SK-N-MC (cell line): ENCODE data around the gene TANGO2.

ENCODE experiments used
- DNase-seq: peaks from one replicate; pipeline ENCODE4 v3.0.0-alpha.2; 2011; ENCODE audit warnings: low read depth, low spot score
- H3K27ac ChIP-seq: fragments of 200-600 bp; sonication (generic); 2 replicates; pipeline ENCODE4 v1.5.1; 2016; ENCODE audit warnings: mixed run types
- H3K36me3 ChIP-seq: fragments of 200-600 bp; sonication (generic); 2 replicates; pipeline ENCODE4 v1.6.1; 2017; ENCODE audit warnings: antibody characterized with exemption, low read length, mixed read lengths; ENCODE audit not compliant: insufficient read depth
- H3K4me3 ChIP-seq: fragments of 200-600 bp; sonication (generic); 2 replicates; pipeline ENCODE4 v1.5.1; 2016
- H3K9ac ChIP-seq: fragments of 200-600 bp; sonication (generic); 2 replicates; pipeline ENCODE4 v1.8.0; 2017; ENCODE audit warnings: mixed run types, mixed read lengths; ENCODE audit not compliant: insufficient read length
- H3K9me3 ChIP-seq: fragments of 200-600 bp; sonication (generic); 2 replicates; pipeline ENCODE4 v1.6.1; 2017; ENCODE audit warnings: low read depth, mild to moderate bottlenecking, antibody characterized with exemption, low read length, moderate library complexity, mixed read lengths
- EZH2 ChIP-seq: fragments of 200-600 bp; sonication (generic); IDR thresholded peaks from one replicate; pipeline ENCODE4 v1.6.1; 2017; ENCODE audit warnings: antibody characterized with exemption
- FOXP2 ChIP-seq: optimal IDR thresholded peaks from 2 replicates; pipeline ENCODE3; 2011; ENCODE audit warnings: mild to moderate bottlenecking, moderate library complexity; ENCODE audit not compliant: insufficient read depth; ENCODE audit errors: extremely low read length, control extremely low read depth
- POLR2AphosphoS5 ChIP-seq: IDR thresholded peaks from 2 replicates; pipeline ENCODE4 v1.6.1; 2012; ENCODE audit warnings: mild to moderate bottlenecking, low read depth, low read length, borderline replicate concordance

The TANGO2 gene

DNA sequence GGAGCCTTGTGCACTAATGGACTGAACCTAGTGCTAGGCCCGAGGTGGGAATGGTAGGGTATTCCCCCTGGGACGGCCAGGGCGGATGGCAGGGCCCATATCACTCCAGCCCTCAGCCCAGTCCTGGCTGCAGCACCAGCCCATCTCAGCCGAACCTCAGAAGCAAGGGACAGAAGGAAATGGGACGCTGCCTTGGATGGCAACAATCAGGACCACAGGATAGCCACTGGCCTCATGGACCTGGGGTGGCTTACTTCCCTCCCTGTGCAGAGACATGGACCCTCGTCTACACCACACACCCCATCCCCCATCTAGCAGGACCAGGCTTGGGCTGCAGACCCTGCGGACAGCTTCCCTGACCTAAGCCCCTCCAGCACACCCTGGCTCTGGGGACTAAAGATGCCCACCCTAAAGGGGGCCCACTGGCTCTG, 28.4 kb upstream of the TANGO2 start:
- no peak overlapping the region for H3K27ac ChIP-seq
- TF ChIP-seq POLR2AphosphoS5 (no peak), FOXP2 (no peak), EZH2 (no peak)
- DNase-seq: no peak
- no peaks in the 10 kb centered on the region for H3K36me3 ChIP-seq
- no peaks in the 10 kb centered on the region for H3K9me3 ChIP-seq
- no peak overlapping the region for H3K9ac ChIP-seq
- no peak overlapping the region for H3K4me3 ChIP-seq

DNA sequence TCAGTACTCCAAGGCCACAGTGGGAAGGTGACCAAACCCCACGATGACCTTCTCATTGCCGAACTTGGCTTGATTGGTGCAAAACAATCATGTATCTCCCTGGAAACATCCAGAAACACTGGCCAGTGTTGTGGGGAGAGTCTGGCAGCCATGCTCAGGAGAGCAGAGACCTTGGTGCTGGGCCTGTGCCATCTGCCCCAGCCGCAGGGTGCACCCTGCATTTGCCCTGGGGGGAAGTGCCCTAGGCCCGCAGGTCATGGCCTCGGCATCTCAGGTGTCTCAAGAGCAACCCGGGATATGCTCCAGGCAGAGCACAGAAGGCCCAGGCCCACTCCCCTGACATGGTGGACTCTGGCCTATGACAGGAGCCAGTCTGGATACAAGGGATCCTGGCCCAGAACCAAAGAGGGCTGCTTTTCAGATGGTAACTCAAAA, 28.0 kb upstream of the TANGO2 start:
- no peak overlapping the region for H3K27ac ChIP-seq
- no peak overlapping the region for H3K9ac ChIP-seq
- H3K9me3 ChIP-seq: no peaks in the 10 kb centered on the region
- H3K4me3 ChIP-seq: no peak overlapping the region
- TF ChIP-seq EZH2 (no peak), POLR2AphosphoS5 (no peak), FOXP2 (no peak)
- no peak for DNase-seq
- no peaks in the 10 kb centered on the region for H3K36me3 ChIP-seq

DNA sequence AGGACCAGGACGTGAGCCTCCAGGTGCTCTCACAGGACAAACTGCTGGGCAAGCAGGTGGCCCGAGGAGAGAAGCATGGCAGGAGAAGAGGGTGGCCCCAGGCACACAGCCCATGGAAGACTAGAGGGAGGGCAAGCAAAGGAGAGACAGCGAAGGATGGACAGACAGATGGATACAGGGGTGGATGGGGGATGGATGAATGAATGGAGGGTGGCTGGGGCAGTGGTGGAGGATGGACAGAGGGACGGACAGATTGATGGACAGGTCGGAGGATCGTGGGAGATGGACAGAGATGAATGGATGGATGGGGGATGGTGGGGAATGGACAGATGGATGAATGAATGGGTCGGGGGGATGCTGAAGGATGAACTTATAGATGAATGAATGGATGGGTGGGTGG, 27.0 kb upstream of the TANGO2 start:
- no peak for DNase-seq
- no peak overlapping the region for H3K4me3 ChIP-seq
- H3K27ac ChIP-seq: no peak overlapping the region
- no peak for TF ChIP-seq EZH2
- no peak overlapping the region for H3K9ac ChIP-seq
- H3K36me3 ChIP-seq: no peaks in the 10 kb centered on the region
- H3K9me3 ChIP-seq: no peaks in the 10 kb centered on the region

DNA sequence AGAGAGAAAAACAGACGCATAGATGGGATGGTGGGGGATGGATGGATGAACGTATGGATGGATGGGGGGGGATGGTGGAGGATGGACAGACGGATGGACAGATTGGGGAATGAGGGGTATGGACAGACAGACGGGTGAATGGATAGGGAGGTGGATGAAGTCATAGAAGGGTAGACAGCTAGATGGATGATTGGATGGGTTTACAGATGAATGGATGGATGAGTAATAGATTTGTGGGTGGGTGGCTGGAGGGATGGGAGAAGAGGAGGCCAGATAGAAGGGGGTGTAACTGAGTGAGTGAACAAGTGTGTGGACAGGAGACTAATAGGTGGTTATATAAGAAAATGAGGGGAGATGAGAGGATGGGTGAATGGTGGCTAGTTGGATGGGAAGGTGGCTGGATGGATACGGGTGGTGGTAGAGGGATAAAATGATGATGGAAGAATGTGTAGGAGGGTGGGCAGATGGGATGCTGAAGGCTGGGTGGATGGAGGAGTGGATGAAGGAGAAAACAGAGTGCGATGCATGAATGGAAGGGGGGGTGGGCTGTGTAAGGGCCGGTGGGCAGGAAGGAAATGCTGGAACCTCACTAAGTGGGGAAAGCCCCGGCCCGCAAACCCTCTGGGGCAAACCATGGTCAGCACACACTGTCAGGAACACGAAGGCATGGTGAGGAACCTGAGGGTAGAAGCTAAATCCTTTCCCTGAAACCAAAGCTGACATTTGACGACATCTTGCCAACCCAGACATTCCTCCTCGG, 25.9 kb upstream of the TANGO2 start:
- TF ChIP-seq POLR2AphosphoS5: no peak
- no peak for TF ChIP-seq EZH2
- TF ChIP-seq FOXP2: no peak
- no peak for DNase-seq
- Histone ChIP-seq H3K4me3 (no peak overlapping the region), H3K36me3 (no peaks in the 10 kb centered on the region), H3K9me3 (no peaks in the 10 kb centered on the region), H3K9ac (no peak overlapping the region), H3K27ac (no peak overlapping the region)

DNA sequence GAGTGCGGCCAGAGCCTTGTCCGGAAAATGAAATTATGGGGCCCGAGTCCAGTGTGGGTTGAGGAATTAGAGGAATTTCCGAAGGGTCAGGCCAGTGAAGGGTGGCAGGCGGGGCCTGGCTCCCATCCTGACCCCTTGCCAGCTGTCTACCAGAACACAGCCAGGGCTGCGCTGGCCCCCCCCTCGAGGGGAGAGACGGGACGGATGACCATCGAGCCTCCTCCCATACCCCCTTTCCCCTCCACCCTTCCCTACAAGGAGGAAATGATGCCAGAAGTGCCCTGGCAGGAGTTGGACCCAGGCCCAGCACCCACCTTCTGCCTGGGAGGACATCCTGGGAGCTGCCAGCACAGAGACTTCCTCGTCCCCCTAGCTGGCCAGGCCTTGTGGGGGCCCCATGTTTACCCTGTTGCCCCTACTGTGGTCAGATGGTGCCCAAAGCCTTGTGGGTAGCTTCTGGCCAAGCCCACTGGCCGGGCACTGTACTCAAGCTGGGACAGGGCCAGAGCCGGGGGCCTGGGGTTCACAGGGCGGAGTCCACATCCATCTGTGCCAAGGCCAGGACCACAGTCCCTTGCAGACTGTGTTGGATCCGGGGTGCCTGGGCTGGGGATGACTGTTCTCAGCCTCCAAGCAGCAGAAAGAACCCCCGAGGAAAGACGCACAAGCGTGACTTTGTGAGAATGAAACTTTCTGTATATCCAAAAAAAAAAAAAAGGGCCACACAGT, 25.1 kb upstream of the TANGO2 start:
- Histone ChIP-seq H3K4me3 (no peak overlapping the region), H3K9me3 (no peaks in the 10 kb centered on the region), H3K27ac (no peak overlapping the region), H3K36me3 (no peaks in the 10 kb centered on the region), H3K9ac (no peak overlapping the region)
- TF ChIP-seq EZH2 (no peak), FOXP2 (no peak), POLR2AphosphoS5 (no peak)
- no peak for DNase-seq

DNA sequence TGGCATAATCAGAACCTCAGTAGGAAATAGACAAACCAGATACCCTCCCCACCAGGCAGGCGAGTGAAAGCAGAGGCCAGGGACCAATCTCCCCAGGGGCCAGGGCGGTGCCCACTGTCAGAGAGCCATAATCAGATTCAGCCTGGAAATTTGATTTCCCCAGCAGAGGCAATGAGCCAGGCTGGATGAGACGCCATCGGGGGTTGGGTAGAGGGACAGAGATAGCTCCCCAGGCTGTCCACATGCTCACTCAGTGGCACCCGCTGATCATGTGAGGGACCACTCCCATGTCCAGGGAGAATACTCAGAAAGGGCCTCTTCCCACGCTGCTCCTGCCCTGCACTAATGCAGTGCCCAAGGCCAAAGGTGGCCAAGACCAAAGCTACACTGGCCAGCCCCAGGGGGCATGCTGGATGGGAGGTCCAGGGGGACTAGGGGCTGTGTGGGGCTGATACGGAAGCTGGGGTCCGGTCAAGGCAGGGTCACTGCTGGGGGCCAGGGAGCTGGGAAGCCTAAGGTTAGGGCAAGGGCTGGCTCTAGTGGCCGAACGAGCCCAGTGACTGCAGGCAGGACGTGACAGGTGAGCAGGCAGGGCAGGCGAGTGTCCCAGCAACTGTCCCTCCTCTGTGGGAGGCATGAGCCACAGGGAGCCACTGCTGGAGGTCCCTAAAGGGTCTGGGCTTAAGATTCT, 24.1 kb upstream of the TANGO2 start:
- no peaks in the 10 kb centered on the region for H3K9me3 ChIP-seq
- no peak for DNase-seq
- H3K36me3 ChIP-seq: no peaks in the 10 kb centered on the region
- H3K27ac ChIP-seq: no peak overlapping the region
- no peak overlapping the region for H3K9ac ChIP-seq
- TF ChIP-seq POLR2AphosphoS5: no peak
- no peak for TF ChIP-seq EZH2
- TF ChIP-seq FOXP2: no peak
- no peak overlapping the region for H3K4me3 ChIP-seq

DNA sequence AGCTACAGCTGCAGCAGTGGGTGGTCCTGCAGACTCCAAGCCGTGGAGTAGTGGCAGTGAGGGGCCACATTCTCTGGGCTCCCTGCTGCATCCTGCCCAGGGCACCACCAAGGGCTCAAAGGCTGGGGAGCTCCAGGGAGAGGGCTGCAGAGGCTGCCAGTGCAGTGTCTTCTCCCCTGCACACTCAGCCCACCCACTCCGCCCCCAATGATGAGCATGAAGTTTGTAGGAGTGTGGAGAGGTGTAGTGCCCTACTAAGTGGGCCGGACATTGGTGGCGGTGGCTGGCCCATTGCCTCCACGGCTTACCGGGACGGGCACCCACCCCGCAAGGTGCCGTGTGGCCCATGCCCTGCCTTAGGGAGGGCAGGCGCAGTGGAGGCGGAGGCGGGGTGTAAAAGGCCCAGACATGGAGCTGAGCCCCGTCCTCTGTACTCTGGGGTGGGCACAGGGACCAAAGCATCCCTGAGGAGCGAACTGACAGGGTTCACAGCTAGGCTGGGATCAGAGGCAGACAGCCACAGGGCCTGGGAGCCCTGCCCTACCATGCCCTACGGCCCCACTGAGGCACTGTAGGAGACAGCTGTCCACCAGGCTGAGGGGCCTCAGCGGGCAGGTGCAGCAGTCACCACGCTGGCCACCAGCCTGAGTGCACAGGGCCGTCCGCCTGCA, 23.2 kb upstream of the TANGO2 start:
- no peak overlapping the region for H3K9ac ChIP-seq
- H3K27ac ChIP-seq: no peak overlapping the region
- TF ChIP-seq FOXP2 (no peak), EZH2 (no peak), POLR2AphosphoS5 (no peak)
- no peaks in the 10 kb centered on the region for H3K36me3 ChIP-seq
- no peak overlapping the region for H3K4me3 ChIP-seq
- no peak for DNase-seq
- no peaks in the 10 kb centered on the region for H3K9me3 ChIP-seq
